OCI-LY1 (cell line): ENCODE measurements around the gene CTXN1.

Experiments
- H2AFZ ChIP-seq: fragments of 200-600 bp; sonication (generic), shearing (Covaris generic); 2 replicates; pipeline ENCODE4 v1.6.0; 2014; ENCODE audit warnings: antibody characterized with exemption, mild to moderate bottlenecking, low read length
- H3F3A ChIP-seq: fragments of 200-600 bp; sonication (generic), shearing (Covaris generic); 2 replicates; pipeline ENCODE4 v1.6.0; 2014; ENCODE audit warnings: mild to moderate bottlenecking, antibody characterized with exemption, low read length, moderate library complexity; ENCODE audit not compliant: insufficient read depth
- H3K27ac ChIP-seq: fragments of 200-600 bp; sonication (generic); 2 replicates; pipeline ENCODE4 v1.5.1; 2014; ENCODE audit warnings: low read length, mixed run types, mild to moderate bottlenecking, low read depth; ENCODE audit not compliant: poor library complexity, severe bottlenecking
- H3K27me3 ChIP-seq: fragments of 200-600 bp; sonication (generic); 2 replicates; pipeline ENCODE4 v1.6.0; 2014; ENCODE audit warnings: antibody characterized with exemption, mild to moderate bottlenecking, low read length, moderate library complexity; ENCODE audit not compliant: insufficient read depth
- H3K36me3 ChIP-seq: fragments of 200-600 bp; sonication (generic); 2 replicates; pipeline ENCODE4 v1.6.1; 2014; ENCODE audit warnings: mild to moderate bottlenecking, antibody characterized with exemption, low read length, moderate library complexity, mixed read lengths; ENCODE audit not compliant: insufficient read depth
- H3K4me1 ChIP-seq: fragments of 200-600 bp; sonication (generic); 2 replicates; pipeline ENCODE4 v1.5.1; 2014; ENCODE audit warnings: mild to moderate bottlenecking, low read length, moderate library complexity; ENCODE audit not compliant: insufficient read depth, severe bottlenecking
- H3K4me2 ChIP-seq: fragments of 200-600 bp; sonication (generic), shearing (Covaris generic); 2 replicates; pipeline ENCODE4 v1.6.1; 2014; ENCODE audit warnings: low read length
- H3K4me3 ChIP-seq: fragments of 200-600 bp; sonication (generic); 2 replicates; pipeline ENCODE4 v1.5.1; 2014; ENCODE audit warnings: low read length, low read depth, mild to moderate bottlenecking, mixed read lengths; ENCODE audit not compliant: poor library complexity, severe bottlenecking
- H3K79me2 ChIP-seq: fragments of 200-600 bp; shearing (Covaris generic); 2 replicates; pipeline ENCODE4 v1.6.1; 2016; ENCODE audit warnings: mixed run types, low read length, mixed read lengths; ENCODE audit not compliant: insufficient read depth
- H3K9ac ChIP-seq: fragments of 200-600 bp; sonication (generic), shearing (Covaris generic); 2 replicates; pipeline ENCODE4 v1.6.1; 2014; ENCODE audit warnings: mild to moderate bottlenecking, low read length, mixed read lengths
- H3K9me2 ChIP-seq: fragments of 200-600 bp; sonication (generic), shearing (Covaris generic); 2 replicates; pipeline ENCODE4 v1.6.1; 2014; ENCODE audit warnings: low read depth, mild to moderate bottlenecking, low read length, mixed read lengths
- H3K9me3 ChIP-seq: fragments of 200-600 bp; shearing (Covaris generic); 2 replicates; pipeline ENCODE4 v1.6.1; 2014; ENCODE audit warnings: low read length, mixed read lengths
- H4K20me1 ChIP-seq: fragments of 200-600 bp; sonication (generic), shearing (Covaris generic); 2 replicates; pipeline ENCODE4 v1.6.0; 2016; ENCODE audit warnings: mild to moderate bottlenecking, low read length; ENCODE audit not compliant: insufficient read depth
- EZH2 ChIP-seq: fragments of 200-600 bp; sonication (generic), shearing (Covaris generic); IDR thresholded peaks from 2 replicates; pipeline ENCODE4 v1.8.0; 2017; ENCODE audit warnings: borderline replicate concordance, mixed run types, mild to moderate bottlenecking, antibody characterized with exemption, low read length, moderate library complexity, mixed read lengths
- TF ChIP-seq, protein P1 (sequence below): fragments of 200-600 bp; sonication (generic), shearing (Covaris generic); IDR thresholded peaks from 2 replicates; pipeline ENCODE4 v1.5.1; 2017; ENCODE audit warnings: mild to moderate bottlenecking, antibody characterized with exemption, low read length, moderate library complexity, mixed read lengths

CTXN1 gene

DNA sequence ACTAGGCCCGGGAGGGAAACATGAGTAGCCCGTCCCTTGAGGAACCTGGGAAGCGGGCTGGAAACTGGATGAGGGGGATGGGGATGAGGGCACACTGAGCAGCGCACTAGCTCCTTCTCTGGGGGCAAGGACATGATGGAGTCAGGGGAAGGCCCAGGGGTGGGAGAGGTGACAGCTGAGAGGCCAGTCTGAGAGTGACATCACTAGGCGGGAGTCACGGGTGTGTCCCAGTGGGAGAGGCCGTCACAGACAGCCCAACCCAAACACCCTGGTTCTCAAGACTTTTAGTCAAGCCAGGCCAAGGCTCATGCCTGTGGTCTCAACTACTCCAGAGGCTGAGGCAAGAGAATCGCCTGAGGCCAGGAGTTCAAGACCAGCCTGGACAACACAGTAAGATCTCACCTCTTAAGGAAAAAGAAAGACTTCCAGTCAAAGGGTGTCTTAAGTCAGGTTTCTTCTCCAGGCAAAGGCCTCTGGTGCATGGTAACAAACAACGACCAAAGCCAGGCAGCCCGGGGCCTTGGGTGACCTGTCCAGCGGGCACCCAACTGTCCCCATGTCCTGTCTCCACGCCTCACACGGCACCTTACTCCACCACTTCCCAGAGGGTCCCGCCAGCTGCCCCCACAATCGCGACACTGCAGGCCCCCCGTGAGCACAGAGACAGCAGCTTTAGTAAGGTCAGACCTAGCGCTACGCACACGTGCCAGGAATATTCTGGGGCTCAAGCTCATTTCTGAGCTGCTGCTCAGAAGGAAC lies 43.0 kb upstream of the CTXN1 start:
- Histone ChIP-seq H3K4me2 (no peak overlapping the region), H3K9me2 (no peaks in the 10 kb centered on the region), H3K9ac (no peak overlapping the region), H3K79me2 (no peaks in the 10 kb centered on the region), H4K20me1 (no peaks in the 10 kb centered on the region), H3K27me3 (no peaks in the 10 kb centered on the region), H3K27ac (no peak overlapping the region), H2AFZ (no peak overlapping the region), H3K36me3 (peaks cover 74% of the 10 kb centered on the region), H3K4me1 (no peaks in the 10 kb centered on the region), H3F3A (no peaks in the 10 kb centered on the region), H3K9me3 (no peaks in the 10 kb centered on the region), H3K4me3 (no peak overlapping the region)
- TF ChIP-seq EZH2 = no peak
- TF ChIP-seq, protein P1, sequence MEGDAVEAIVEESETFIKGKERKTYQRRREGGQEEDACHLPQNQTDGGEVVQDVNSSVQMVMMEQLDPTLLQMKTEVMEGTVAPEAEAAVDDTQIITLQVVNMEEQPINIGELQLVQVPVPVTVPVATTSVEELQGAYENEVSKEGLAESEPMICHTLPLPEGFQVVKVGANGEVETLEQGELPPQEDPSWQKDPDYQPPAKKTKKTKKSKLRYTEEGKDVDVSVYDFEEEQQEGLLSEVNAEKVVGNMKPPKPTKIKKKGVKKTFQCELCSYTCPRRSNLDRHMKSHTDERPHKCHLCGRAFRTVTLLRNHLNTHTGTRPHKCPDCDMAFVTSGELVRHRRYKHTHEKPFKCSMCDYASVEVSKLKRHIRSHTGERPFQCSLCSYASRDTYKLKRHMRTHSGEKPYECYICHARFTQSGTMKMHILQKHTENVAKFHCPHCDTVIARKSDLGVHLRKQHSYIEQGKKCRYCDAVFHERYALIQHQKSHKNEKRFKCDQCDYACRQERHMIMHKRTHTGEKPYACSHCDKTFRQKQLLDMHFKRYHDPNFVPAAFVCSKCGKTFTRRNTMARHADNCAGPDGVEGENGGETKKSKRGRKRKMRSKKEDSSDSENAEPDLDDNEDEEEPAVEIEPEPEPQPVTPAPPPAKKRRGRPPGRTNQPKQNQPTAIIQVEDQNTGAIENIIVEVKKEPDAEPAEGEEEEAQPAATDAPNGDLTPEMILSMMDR = no peak

- H3K4me1 ChIP-seq = no peaks in the 10 kb centered on the region
- no peak overlapping the region for H3K27ac ChIP-seq
- no peaks in the 10 kb centered on the region for H3K9me3 ChIP-seq
- no peaks in the 10 kb centered on the region for H4K20me1 ChIP-seq
- H3K4me2 ChIP-seq = no peak overlapping the region
- no peak for TF ChIP-seq EZH2
- TF ChIP-seq, protein P1 = no peak
- no peaks in the 10 kb centered on the region for H3F3A ChIP-seq
- H2AFZ ChIP-seq = no peak overlapping the region
- no peaks in the 10 kb centered on the region for H3K9me2 ChIP-seq
- no peaks in the 10 kb centered on the region for H3K79me2 ChIP-seq
- no peaks in the 10 kb centered on the region for H3K27me3 ChIP-seq
- H3K36me3 ChIP-seq = peaks cover 74% of the 10 kb centered on the region
- no peak overlapping the region for H3K9ac ChIP-seq
- H3K4me3 ChIP-seq = no peak overlapping the region
Measured at GRCh38 chr19:7968008-7968795, 42.3 kb upstream of the CTXN1 start.

DNA sequence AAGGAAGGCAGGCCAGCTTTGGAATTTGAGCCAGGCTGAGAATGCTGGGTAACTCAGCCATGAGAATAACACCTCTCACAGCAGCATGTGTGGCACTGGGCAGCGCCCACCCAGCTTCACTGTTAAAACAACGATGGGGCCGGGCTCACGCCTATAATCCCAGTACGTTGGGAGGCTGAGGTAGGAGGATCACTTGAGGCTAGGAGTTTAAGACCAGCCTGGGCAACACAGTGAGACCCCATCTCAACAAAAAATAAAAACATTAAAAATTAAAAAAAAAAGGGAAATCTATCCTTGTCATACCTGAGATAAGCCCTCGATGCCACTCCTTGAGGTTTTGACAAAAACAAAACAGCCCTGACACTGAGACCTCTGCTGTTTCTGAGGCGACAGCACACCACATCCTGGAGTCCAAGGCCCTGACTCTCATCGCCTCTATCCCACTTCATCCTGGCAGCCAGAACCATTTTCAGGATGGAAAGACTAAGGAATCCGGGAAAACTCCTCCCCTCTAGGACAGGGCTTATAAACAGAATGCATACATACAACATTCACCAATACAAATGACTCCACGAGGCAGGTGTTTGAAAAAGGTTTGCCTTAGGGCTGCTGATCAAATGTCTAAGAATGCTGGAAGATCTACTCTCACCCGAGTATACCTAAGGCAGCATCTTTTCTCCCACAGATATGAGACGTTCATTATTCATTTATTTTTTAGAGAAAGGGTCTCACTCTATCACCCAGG lies 40.2 kb upstream of the CTXN1 start:
- Histone ChIP-seq H3K4me2 (no peak overlapping the region), H3K9me3 (no peaks in the 10 kb centered on the region), H3K9me2 (no peaks in the 10 kb centered on the region), H3K79me2 (no peaks in the 10 kb centered on the region), H3K36me3 (peaks cover 90% of the 10 kb centered on the region), H3K9ac (no peak overlapping the region), H2AFZ (no peak overlapping the region), H4K20me1 (no peaks in the 10 kb centered on the region), H3K27ac (no peak overlapping the region), H3K4me1 (no peaks in the 10 kb centered on the region), H3K4me3 (no peak overlapping the region), H3K27me3 (no peaks in the 10 kb centered on the region), H3F3A (no peaks in the 10 kb centered on the region)
- TF ChIP-seq, protein P1 = no peak
- TF ChIP-seq EZH2 = no peak
